NCI-H446 treated with DMSO at 0.1 percent for 48 hours (cell line): ENCODE results near the gene INO80.
"Not testable (repeated sequence)": the region's sequence is repeated elsewhere in the genome, so short reads cannot be mapped to it uniquely, and the experiment has no call there.

Experiments used
- DNase-seq: peaks from one replicate; lab custom pipeline; 2025; lab: John Stamatoyannopoulos, UW

The INO80 gene

DNA sequence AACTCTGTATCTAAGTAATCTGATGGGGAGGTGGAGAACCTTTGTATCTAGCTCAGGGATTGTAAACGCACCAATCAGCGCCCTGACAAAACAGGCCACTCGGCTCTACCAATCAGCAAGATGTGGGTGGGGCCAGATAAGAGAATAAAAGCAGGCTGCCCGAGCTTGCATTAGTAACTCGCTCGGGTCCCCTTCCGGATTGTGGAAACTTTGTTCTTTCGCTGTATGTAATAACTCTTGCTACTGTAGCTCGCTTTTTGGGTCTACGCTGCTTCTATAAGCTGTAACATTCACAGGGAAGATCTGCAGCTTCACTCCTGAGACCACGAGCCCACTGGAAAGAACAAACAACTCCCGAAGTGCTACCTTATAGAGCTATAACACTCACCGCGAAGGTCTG lies 153.8 kb downstream of the INO80 start:
- DNase-seq, result not testable (repeated sequence)

DNA sequence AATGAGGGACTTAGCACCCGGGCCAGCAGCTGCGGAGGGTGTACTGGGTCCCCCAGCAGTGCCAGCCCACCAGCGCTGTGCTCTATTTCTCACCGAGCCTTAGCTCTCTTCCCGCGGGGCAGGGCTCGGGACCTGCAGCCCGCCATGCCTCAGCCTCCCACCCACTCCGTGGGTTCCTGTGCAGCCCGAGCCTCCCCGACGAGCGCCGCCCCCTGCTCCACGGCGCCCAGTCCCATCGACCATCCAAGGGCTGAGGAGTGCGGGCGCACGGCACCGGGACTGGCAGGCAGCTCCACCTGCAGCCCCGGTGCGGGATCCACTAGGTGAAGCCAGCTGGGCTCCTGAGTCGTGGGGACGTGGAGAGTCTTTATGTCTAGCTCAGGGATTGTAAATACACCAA lies 154.3 kb downstream of the INO80 start:
- not testable (repeated sequence) for DNase-seq

DNA sequence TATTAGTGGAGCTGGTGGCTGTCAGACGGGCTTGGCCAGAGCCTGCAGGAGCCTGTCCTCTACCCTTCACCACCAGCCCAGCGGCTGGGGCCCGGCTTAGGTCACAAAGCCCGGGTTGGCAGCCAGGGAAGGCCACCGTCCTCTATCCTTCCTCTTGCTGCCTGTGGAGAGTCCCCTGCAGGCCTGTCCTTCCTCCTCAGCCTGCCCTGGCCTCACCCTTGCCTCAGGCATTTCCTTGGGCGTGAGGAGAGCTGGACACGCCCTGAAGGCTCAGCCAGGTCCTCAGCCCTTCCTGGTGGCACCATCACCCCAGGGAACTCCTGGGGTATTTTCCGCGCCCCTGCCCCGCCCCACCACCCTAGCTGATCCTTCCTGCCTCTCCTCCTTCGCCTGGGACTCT lies 155.2 kb downstream of the INO80 start:
- no peak for DNase-seq

DNA sequence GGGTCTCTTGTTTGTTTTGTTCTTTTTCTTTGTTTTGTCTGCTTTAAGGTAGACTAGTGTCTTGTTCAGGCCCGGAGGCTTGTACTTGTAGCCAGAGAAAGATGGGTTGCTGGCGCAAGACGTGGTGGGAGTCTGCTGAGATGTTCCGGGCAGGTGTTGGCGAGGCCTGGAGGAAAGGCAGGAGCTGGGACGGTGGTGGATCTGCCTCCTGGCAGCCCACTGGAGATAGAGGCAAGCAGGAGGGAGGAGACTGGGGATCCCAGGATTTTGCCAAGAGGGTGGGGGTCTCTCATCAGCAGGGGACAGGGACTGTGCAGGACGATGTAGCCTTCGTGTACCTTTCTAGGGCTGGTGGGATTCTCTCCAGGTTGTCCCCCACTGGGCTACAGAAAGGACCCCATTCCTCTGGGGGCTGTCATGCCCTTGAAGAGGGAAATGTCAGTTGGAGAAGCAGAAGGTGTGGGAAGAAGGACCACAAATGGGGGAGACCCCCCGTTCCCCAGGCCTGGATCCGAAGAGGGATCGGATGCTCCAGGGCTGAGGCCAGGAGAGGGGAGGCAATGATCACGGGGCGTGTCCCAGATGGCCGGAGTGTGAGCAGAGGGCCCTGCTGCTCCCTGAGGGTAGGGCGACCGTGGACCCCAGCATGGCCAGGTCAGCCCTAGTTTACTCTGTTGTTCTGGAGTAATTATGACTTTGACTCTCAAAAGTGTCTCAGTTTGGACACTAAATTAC lies 155.8 kb downstream of the INO80 start:
- DNase-seq, result no peak

DNA sequence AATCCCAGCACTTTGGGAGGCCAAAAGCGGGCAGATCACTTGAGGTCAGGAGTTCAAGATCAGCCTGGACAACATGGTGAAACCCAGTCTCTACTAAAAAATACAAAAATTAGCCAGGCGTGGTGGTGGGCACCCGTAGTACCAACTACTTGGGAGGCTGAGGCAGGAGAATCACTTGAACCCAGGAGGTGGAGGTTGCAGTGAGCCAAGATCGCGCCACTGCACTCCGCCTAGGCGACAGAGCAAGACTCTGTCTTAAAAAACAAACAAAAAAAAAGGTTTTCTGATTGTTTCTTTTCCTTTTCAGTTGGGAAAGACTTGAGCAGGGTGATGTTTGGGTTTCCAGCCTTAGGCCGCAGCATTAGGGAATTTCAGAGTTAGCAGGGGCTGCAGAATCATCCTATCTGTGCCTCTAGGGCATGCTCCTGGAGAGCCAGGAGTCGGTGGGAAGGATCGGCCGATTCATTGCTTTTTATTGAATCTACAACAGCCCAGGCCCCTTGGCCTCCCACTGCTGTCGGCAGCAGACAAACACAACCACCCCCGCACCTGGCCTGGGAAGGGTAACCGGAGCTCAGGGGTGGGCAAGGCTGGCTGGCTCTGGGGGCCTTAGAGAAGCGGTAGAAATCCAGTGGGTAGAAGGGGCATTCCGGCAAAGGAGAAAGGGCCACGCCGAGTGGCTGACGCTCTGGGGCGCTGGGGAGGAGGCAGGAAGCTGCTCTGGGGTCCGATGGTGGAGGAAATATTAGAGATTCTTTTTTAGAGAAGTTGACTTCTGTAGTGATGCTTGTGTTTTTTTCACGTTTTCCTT lies 156.5 kb downstream of the INO80 start:
- DNase-seq, result no peak

DNA sequence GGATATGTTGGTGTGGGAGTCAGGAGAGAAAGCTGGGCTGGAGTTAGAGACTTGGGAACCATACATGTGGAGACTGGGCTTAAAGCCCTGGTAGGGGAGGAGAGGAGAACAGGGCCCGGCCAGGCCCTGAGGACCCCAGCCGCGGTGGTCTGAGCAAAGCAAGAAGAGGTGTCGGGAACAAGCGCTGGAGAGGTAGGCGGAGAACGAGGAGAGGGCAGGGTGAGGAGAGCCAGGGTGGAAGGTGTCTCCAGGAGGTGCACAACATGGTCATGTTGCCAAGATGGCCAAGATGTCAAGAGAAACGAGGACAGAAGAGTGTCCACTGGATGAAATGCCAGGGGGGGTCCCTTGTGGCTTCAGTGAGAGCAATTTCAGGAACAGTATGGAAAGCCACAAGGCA lies 157.4 kb downstream of the INO80 start:
- no peak for DNase-seq

DNA sequence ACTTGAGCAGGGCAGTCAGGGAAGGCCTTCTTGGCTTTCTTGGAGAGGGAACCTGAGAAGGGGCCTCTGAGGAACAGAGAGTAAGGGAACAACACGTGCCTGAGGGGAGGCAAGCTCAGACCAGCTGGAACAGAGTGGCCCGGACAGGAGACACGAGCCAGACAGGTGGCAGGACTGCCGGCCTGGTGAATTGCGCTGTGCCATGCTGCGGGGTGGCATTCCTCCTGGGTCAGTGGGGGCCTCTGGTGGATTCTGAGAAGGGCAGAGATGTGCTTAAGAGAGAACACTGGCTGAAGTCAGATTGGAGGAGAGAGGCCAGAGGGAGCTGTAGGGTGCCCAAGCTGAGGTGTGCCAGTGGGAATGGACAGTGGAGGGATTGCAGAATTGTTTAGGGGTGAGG lies 157.9 kb downstream of the INO80 start:
- no peak for DNase-seq

DNA sequence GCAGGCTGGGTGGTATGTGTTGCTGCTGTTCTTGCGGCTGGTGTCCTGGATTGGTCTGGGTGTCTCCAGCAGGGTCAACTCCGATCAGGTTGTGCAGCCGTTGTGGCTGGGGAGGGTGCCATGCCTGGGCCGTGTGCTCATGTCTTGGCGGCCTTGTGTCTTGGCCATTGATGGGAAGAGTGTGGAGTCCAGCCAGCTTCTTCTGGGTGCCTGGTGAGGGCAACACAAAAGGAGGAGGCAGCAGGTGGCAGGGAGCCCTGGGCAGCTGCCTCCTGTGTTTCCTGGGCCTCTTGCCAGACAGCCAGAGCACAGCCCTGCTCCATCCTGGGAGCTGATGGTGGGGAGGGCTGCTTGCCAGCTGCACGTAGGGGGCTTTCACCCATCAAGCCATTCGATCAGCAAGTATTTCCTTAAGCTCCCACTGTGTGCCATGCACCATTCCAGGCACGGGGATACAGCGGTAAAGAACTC lies 158.5 kb downstream of the INO80 start:
- DNase-seq, result peak; percentile 68

DNA sequence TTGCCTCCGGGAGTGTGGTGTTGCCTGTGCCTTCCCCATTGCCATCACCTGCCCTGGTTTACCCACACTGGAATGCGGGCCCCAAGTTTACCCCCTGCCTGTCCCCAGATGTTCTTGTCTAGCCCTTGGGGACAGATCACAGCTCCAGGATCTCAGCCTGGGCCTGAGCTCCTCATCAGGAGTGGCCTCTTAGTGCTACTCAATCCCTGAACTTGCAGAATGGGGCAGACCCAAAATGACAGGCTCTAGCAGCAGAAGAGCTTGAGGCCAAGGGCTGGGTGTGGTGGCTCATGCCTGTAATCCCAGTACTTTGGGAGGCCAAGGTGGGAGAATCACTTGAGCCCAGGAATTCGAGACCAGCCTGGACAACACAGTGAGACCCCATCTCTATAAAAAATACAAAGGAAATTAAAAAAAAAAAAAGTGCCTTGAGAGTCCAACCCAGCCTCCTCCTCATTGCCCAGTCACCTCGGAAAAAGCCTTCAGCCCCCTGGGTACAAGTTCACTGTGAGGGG lies 159.0 kb downstream of the INO80 start:
- DNase-seq, result no peak

DNA sequence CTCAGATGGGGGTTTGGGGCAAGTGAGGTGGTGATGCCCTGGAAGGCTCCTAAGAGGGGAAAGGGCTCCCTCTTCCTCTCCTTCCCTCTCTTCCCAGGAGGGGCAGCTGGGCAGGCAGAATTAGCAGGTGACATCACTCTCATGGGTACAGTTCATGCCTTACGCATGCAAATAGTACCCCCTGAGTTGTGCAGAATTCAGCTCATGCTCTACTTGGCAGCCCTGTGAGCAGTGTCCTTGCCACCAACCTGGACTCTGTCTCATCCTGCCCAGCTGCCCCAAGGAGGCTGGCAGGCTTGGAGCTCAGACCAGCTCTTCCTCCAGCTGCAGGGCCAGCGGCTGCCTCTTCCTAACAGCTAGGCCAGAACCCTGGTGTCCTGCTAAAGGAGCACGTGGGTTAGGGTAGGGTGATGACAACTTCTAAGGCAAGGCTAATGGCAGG lies 159.5 kb downstream of the INO80 start:
- no peak for DNase-seq

DNA sequence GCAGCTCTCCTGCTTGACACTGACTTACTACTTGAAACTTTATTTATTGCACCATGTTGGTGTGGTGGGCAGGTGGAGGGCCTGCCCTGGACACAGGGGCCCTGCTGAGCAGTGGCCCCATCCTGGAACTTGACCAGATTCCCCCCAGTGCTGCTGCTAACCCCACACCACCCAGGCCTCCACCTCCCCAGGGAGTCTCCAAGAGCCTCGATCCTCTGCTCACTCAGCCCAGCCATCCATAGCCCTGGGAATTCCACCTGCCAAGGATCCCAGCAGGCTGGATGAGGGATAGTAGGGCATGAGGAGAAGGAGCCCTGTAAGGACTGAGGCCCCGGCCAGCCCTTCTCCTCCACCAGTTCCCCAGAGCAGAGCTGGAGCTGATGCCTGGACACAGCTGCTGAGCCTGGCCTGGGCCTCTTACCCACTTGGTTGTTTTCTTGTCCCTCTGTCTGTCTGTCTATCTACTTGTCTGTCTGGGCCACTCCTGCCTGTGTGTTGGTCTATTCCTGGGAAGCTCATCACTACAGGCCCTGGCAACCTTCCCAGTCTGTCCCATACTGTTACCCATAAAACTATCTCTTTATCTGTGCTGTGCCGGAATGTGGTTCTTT lies 160.0 kb downstream of the INO80 start:
- DNase-seq, result no peak

DNA sequence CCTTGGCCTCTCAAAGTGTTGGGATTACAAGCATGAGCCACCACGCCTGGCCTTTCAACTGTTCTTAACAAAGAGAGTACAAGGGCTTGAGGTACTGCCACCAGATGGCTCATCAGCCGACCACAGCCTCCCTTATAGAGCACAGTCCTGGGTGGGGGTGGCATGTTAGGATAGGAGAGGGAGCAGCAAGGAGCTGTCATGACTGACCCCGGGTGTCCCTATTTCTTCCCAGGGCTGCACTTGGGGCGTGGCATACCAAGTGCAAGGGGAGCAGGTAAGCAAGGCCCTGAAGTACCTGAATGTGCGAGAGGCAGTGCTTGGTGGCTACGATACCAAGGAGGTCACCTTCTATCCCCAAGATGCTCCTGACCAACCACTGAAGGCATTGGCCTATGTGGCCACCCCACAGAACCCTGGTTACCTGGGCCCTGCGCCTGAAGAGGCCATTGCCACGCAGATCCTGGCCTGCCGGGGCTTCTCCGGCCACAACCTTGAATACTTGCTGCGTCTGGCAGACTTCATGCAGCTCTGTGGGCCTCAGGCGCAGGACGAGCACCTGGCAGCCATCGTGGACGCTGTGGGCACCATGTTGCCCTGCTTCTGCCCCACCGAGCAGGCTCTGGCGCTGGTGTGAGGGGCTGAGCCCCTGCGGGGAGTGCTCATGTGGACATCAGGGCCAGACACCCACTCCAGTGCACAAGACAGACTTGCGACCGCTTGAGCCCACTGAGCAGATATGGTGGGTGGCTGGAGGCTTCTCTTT lies 160.8 kb downstream of the INO80 start:
- DNase-seq, result no peak

DNA sequence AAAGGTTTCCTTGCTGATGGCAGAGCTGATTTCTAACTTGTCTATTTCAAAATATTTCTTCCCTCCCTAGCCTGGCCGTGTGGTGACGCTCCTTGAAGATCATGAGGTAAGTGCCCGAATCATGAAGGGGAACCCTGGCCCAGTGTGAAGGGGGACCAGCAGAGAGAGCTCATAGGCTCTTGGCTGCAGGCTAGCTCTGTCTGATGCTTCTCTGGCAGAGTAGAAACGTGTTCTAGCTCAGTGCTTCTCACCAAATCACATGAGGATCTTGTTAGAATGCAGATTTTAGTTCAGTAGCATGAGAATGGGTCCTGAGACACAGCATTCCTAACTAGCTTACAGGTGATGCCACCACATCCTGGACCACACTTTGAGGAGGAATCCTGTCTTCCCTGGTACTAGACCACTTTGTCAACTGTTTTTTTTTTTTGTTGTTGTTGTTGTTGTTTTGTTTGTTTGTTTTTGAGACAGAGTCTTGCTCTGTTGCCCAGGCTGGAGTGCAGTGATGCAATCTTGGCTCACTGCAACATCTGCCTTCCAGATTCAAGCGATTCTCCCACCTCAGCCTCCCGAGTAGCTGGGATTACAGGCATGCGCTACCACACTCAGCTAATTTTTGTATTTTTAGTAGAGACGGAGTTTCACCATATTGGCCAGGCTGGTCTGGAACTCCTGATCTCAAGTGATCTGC lies 161.8 kb downstream of the INO80 start:
- DNase-seq, result not testable (repeated sequence)

DNA sequence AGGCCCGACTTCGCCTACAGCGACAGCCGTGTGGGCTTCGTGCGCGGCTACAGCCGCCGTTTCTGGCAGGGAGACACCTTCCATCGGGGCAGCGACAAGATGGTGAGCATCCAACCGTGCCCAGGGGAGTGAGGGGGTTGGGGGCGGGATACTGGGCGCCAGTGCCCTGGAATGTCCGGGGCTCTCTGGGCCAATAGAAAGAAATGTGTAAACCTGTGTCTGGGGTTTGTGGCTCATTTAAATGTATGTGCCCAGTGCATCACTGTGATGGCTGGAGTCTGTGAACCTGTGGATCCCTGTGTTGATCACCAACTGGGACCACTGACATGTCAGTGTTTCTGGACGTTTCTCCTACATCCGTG lies 162.4 kb downstream of the INO80 start:
- no peak for DNase-seq

DNA sequence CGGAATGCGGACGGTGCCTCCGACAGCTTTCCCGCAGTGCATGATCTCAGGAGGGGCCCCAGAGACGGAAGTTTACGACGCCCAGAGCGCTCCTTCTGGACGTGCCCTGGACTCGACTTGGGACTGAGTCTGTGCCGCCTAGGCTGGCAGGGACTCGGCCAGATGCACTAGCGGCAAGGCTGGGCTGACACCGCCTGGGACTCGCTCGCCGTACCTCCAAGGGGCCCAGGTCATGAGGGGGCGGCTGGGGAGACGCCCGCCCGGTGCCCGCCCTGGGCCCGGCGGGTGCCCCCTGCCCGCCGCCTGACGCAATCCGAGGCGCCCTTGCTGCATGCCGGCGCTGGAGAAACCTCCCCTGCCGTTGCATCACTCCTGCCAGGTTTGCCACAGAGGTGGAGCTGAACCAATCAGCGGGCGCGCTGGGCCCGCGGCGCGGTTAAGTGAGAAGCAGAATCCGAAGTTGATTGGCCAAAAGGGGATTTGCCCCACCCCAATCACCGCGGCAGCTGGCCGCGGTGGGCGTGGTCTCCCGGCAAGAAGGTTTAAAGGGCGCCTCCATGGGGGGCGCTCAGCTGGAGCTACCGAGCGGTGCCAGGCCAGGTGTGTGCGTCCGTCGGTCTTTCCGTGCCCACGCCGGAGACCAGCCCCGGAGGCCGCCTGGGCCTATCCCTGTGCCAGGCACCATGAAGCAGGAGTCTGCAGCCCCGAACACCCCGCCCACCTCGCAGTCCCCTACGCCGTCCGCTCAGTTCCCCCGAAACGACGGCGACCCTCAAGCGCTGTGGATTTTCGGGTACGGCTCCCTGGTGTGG lies 163.0 kb downstream of the INO80 start, which contains the start of gene CHAC1:
Gene CHAC1 (plus strand): TSS at position 571 of the 812 bp plus-strand sequence. CDS start 113 bp downstream, at position 684.
- DNase-seq, result peak; percentile 82

DNA sequence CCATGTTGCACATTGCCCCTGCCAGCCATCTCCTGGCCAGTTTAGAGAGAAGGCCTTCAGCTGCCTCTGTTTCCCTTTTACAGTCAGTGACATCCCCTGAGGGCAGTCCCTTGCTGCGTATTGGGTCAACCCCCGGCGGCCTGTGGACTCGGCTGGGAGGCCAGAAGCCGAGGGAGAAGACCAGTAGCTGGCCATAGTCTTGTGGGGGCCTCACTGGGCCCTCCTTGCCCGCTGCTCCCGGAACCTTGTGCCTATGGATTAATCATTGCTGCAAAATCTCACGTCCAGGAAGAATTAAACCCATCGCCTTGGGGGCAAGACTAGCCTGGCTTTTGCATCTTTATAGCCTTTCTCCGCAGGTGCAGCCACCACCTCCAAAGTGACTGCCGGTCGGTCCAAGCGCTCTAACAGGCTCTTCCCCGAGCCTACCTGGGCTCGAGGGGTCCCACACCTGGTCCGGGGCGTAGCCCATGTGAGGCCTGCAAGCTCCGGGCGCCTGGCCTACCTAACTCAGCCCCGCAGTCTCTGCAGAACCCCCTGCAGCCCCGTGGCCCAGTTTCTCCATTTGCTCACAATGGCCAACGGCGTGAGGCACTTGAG lies 163.7 kb downstream of the INO80 start:
- no peak for DNase-seq

DNA sequence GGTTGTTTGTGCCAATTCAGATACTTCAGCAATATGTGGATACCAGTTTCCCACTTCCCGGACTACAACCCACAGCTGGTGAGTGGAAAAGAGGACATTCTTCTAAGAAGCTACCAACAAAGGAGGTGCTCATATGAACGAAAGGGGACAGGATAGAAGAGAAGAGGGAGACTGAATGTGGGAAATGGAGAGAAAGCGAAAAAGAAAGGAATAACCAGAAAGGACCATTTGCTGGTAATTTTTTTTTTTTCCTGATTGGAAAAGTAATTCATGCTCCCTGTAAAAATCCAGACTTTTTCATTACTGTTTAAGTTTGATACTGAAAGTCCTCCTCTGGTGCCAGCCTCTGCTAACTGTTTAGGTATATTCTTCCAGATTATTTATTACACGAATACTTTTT lies 164.3 kb downstream of the INO80 start:
- no peak for DNase-seq

DNA sequence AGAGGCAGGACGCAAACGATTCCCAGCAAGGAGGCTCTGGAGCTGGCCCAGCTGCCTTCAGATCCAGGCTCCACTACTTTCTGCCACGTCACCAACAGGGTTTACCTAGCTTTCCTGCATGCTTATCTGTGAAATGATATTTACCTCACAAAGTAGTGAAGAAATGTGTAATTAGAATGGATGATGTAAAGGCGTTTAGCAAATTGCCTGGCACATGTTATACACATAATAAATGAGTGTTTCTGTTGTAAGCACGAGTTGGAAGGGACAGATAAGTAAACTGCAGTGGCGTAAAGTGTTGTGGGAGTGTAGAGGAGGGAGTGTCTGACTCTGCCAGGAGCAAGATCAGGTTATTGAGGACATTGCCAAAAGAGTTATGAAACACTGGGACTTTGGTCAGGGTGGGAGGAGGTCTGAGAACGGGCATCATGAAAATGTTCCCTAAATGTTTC lies 166.3 kb downstream of the INO80 start:
- no peak for DNase-seq

DNA sequence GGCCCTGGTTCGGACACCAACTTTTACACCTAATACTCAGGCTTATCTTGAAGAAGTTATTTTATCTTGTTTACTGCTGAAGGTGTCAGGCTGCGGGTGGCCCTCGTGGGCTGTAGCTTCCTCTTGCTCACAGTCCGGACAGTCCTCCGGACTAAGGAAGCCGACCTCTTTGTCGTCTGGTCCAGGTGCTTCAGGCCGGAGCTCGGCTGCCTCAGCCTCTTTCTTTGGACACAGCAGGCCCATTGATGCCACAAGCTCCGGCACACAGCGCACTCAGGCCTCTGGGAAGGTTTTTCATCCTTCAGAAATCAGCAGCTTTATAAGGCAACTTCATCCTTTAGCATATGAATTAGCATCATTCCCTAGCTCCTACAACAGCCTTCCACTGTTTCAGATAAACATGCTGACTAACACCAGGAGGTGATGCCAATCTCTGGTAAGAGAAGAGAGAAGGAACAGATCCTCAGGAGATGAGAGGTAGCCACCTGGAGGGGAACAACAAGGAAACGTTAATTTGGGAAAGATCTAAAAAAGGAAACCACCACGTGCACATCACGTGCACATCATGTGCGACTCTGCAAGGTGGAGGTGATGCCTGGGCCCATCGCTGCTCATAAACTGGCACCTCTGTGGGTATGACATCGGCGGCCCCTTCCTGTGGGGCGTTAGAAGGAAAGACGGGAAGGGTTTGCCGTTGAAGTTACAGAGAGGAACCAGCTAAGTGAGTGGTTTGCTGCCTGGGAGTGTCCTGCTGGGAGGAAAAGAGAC lies 167.2 kb downstream of the INO80 start:
- DNase-seq, result no peak
